RPMI8226 (cell line): Measurements from ENCODE around the gene TMEM170A.
"Not testable (repeated sequence)": the region's sequence is repeated elsewhere in the genome, so short reads cannot be mapped to it uniquely, and the experiment has no call there.

Experiments
- DNase-seq: peaks from one replicate; pipeline ENCODE4 v3.0.0-alpha.2; 2015

Gene TMEM170A

DNA sequence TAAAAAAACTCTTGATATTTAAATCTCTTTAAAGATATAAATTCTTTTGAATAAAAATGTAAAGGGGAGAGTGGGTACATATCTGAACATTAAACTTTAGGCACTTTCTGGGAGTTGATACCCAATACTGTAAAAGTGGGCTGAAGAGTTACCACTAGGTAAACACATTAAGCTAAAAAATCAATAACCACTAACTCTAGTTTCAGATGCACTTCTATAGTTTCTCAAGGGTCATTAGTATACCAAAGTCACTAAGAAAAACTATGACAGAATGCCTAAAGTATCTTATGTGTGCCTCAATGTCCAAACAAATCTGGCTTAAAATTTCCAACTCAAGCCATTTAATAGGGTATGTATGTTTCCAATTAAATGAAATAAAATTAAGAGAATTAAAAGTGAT, 18.1 kb downstream of the TMEM170A start:
- DNase-seq = no peak

- no peak for DNase-seq
Observed at GRCh38 chr16:75445298-75445697, 19.2 kb downstream of the TMEM170A start.

DNA sequence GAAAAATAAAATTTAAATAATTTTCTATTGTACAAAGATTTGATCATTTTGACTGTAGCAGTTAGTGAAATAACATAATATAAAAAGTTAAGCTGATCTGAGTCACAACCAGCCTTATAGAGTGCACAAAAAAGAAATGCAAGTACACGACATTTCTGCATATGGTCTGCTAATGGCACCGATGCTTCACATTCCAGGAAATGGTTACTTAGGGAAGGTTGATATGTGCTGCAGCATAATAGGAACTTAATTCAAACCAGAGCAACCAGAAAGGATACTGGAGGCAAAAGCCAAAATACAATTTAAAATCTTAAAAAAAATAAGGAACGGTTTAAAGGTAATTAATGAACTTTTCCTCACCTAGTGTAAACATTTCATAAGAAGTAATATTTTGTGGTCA, 21.2 kb downstream of the TMEM170A start:
- DNase-seq = no peak

DNA sequence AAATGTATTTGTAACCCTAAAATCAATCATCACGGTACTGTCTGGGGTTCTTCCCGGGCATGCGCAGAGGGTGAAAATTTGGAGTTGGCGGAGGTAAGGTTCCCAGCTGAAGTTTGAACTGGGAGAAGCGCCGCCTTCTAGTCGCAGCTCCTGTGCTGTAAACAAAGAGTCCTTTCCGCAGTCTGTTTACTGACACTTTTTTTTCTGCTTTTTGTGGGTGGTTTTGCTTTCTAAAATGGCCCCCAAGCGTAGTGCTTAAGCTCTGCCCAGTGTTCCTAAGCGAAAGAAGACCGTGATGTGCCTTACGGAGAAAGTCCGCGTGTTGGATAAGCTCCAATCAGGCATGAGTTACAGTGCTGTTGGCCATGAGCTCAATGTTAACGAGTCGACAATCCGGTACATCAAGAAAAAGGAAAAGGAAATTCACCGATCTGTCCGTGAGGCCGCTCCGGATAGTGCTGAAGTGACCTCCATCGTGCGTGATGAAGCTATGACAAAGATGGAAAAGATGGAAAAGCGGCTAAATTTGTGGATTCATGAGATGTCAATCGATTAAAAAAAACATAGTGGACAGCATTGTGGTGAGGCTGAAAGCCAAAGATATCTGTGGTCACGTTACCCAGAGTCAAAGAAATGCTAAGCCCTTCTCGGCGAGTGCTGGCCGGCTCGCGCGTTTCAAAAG, 30.6 kb downstream of the TMEM170A start:
- peak; percentile 84 for DNase-seq

DNA sequence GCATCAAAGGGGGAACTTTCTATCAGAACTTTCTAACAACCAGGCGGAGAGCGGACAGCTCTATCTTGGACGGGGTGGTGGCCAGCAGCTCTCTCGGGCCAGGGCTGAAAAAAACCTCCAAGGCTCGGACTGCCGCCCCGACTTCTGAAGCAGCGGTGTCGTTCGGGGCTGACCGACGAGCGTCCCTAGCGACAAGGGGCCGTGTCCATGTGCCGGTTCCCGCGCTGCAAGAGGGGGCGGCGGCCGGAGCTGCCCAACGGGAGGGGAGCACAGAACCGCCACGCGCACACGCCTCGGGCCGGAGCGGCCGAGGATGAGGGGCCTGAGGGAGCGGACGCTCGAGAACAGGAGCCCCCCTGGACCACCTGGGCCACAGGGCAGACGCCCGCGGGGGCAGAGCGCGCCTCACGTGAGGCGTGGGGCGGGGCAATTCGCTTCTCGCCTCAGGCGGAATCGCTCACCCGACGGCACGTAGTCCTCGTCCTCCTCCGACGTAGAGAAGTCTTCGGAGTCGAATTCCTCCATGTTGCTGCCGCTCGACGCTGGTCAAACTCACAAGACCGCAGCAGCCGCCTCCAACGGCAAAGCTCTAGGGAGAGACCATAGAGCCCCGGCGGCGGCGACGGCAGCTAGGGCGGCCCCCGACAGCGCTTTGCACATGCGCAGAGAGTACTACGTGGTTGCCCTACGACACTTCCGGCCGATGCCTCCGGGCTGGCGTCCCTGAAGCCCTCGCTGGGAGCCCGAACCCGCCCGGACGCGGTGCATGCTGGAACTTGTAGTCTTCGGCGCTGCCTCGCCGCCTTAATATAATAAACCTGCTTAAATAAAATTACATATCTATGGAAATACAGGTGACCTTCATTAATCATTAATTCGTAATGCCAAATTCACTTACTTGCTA, 31.4 kb downstream of the TMEM170A start, which contains the start of gene CFDP1:
Gene CFDP1, minus strand, starts transcription at position 676 of the 904 bp plus-strand sequence. Its CDS starts 151 bp downstream, at position 525.
- DNase-seq = peak; percentile 99

GRCh38 chr16:75429621-75430403, 34.7 kb downstream of the TMEM170A start:
- no peak for DNase-seq

GRCh38 chr16:75426524-75426923, 38.0 kb downstream of the TMEM170A start:
- not testable (repeated sequence) for DNase-seq

DNA sequence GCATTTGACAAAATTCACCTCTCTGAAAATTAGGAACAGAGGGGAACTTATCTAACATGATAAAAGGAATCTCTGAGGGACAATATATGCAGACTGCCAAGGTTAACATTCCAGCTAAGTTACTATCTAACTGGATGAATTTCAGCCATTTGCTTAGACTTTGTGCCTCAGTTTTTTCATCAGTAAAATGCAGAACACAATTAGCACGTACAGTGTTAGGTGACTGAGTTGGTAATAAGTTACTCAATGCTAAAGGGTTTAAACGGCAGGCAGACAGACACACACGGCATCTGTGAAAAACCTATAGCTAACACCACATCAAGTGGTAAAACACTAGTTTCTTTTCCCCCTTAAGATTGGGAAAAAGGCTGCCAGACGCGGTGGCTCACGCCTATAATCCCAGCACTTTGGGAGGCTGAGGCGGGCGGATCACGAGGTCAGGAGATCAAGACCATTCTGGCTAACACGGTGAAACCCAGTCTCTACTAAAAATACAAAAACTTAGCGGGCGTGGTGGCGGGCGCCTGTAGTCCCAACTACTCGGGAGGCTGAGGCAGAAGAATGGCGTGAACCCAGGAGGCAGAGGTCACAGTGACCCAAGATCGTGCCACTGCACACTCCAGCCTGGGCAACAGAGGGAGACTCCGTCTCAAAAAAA, 40.3 kb downstream of the TMEM170A start:
- not testable (repeated sequence) for DNase-seq

GRCh38 chr16:75423723-75424104, 40.8 kb downstream of the TMEM170A start:
- no peak for DNase-seq

- no peak for DNase-seq
Observed at GRCh38 chr16:75421820-75422126, 42.7 kb downstream of the TMEM170A start.

DNA sequence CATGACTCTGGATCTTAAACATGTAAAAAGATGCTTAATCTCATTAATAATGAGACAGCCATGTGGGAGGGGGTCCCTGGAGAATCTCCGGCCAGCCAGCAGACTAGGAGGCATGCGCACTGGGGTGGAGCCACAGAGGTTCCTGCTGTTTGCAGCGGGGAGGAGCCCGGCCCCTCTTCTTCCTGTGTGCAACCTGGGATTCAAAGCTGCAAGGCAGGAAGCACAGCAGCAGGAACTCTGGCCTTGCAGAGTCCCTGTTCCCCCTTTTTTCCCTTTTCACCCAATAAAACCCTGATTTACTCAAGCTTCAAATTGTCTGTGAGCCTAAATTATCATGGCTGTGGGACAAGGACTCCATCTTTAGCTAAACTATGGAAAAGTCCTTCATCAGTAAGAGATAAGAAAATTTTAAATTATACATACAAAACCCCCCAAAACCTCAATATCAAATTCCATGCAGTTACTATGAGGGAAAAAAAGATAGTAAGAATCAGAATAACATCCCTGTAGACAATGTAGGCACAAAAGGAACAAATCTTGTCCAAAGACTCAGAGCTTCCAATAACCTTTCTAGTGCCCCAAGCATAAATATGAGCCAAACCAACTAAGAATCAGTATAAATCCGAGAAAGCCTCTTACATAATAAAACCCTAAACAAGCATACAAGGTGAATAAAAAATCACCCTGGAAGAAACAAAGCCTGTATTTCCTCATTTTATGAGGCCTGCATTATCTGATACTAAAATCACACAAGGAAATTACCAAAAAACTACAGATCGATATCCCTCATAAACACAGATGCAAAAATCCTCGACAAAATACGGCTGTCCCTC, 43.3 kb downstream of the TMEM170A start:
- no peak for DNase-seq

DNA sequence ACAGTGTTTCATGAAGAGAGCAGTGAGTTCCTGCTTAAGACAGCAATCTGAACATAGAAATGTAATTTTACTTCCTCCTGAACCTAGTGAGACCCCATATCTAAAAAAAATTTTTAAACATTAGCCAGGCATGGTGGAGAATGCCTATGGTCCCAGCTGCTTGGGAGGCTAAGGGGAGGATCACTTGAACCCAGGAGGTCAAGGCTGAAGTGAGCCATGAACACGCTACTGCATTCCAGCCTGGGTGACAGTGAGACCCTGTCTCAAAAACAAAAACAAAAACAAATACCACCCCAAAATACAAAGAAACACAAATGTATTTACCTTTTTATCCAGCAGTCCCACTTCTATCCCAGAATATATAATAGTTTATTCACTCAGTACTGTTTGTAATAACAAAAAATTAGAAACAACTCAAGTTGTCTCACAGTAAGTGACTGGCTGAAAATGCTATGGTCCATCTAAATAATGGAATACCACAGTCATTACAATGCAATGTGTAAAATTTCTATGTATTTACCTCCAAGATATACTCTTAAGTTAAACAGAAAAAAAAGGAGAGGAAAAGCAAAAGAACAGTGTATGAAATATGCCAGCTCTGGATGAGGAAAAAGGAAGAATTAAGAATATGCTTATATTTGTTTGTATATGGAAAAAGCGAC, 47.5 kb downstream of the TMEM170A start:
- no peak for DNase-seq

DNA sequence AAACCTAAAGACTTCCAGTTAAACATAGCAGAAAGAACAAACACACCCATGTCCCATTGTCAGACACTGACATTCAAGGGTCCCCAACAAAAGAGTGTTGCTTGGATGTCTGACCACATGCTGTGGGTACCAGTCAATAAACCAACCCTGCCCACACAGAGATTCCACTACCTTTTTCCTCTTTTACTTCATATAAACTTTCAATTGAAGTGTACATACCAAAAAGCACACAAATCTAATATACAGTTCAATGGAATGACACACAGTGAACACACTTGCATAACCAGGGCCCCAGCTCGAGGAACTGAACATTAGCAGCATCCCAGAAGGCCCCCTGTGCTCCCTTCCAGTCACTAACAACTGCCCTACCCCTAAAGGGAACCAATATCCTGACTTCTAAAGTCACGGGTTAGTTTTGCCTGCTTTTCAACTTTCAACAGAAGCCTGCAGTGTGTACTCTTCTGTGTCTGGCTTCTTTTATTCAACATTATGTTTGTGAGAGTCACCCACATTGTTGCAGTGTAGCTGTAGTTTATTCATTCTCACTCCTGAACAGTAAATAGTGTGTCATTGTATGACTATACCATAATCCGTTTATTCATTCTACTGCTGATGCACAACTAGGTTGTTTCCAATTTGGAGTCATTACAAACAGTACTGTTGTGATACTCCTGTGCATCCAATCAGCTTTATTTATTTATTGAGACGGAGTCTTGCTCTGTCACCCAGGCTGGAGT, 49.2 kb downstream of the TMEM170A start:
- no peak for DNase-seq

GRCh38 chr16:75413951-75414350, 50.5 kb downstream of the TMEM170A start:
- no peak for DNase-seq

- no peak for DNase-seq
Observed at GRCh38 chr16:75406943-75407342, 57.5 kb downstream of the TMEM170A start.

GRCh38 chr16:75402821-75403475, 61.5 kb downstream of the TMEM170A start:
- peak; percentile 17 for DNase-seq

DNA sequence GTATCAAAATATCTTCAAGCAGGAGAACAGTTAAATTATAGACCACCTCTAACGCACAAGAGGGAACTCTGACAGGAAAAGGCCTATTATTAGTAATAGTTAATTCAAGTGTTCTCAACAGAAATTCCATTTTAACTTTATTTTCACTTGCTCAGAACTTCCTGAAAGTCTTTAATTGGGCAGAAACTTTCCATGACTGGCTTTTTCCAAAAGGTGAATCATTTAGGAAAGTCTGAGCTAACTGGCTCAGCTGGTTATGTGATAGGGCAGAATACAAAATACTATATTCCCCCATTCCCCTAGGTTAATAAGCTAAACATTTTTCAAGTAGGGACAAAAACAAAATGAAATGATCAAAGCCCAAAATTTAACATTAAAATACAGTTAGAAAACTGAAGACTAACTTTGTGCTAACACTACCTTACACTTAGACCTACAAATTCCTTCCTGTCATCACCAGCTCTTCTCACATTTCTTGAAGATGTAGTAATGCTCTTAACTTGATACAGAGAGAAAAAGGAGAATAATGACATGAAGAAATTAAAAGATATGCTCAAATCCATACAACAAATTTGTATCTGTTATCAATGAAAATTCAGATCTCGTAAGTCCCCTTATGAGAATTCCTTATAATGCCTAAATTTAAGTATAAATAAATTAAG, 62.2 kb downstream of the TMEM170A start:
- no peak for DNase-seq

- no peak for DNase-seq
Observed at GRCh38 chr16:75401691-75402090, 62.8 kb downstream of the TMEM170A start.

DNA sequence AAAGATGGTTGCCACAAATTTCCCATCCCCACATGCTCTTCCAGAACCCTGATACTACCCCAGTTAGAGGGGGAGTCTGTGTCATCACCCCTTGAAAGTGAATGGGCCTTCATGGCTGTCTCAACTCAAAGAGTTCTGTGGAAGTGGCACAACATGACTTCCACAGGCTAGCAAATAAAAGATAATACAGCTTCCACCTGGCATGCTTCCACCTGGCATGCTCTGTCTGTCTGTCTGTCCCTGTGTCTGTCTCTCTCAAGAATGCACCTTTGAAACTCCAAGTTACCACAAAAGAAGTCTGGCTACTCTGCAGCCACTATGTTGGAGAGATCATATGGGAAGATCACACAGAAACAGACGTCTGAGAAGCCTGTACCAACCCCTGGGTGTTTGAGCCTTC, 66.2 kb downstream of the TMEM170A start:
- DNase-seq = no peak

- DNase-seq = no peak
Observed at GRCh38 chr16:75394941-75395340, 69.5 kb downstream of the TMEM170A start.
